Measurements from ENCODE around the gene GH1. TPM values are rescaled to one million over a fixed set of nuclear protein-coding genes. Genes with fewer than 3 reads are reported as not detected.
"Not testable (repeated sequence)": the region's sequence is repeated elsewhere in the genome, so short reads cannot be mapped to it uniquely, and the experiment has no call there.

Gene GH1
- polyA plus RNA-seq, 2 of the 4 experiments (the other 2 are of a cell fraction), result not detected

DNA sequence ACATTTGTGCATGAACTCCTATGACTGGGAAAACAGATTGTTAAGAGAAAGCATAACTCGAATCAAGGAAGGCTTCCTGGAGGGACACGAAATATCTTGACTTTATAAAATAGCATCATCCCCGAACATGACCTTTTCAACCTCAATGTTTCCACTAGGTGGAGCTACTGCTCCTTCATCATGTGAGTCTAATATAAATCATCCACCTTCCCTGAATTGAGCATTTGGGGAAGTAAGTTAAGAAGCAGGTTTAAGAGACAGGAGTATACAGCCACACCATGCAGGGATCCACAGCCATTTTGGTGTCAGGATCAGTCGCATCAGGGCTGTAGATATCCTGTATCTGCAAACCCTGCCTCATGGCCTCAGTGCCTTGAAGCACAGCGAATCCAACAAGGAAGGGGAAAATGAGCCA lies 14.8 kb downstream of the GH1 start:
- CTCF ChIA-PET, result interaction anchor here (0.6 to 8.8 kb wide), 26 partner anchors 8 to 518 kb away, joined by 3 to 80 read pairs (median 4); partner anchors contain the start of genes CSHL1, GH1 and GH2
- 23% methylated on average over 5 of the region's 5 CpGs for WGBS (ENCODE audit: missing lambda C conversion rate)

DNA sequence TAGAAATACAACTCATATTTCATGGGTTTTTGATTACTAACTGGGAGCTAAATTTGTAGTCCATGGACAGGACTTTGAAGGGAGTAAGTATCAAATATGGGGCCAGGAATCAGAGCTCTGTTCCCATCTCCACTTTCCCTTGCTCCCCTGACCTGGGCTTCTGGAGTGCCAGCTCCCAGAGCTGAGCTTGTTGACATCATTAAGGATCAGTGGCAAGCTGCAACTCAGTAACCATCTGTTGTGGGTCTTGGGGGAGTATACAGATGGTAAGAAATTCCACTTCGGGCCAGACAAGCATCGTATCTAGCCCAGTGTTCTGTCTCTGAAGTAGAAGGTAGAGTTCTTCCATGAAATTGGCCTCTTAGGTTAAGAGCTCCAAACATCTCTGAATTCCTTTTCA lies 16.7 kb downstream of the GH1 start:
- POLR2A ChIA-PET; H3K9me3 ChIP-seq; DNase-seq (ENCODE audit: low read depth in 1 of 2, low spot score in 1 of 2); H3K4me1 ChIP-seq; FAIRE-seq; H3K4me2 ChIP-seq; H3K4me3 ChIP-seq; H3K27ac ChIP-seq; ATAC-seq: not testable (repeated sequence)
- 66% methylated on average over 2 of the region's 2 CpGs for WGBS (ENCODE audit: missing lambda C conversion rate)
- CTCF ChIA-PET, result interaction anchor here (0.6 to 8.8 kb wide), 16 partner anchors 10 to 414 kb away, joined by 3 to 80 read pairs (median 7); partner anchors contain the start of genes CSHL1, GH1 and GH2

More for the DNA sequence above, 14.8 kb downstream of the GH1 start:
- TF ChIP-seq CTCF (IDR thresholded peaks at IDR 0.05), result peak; percentile 59
- peak in 1 of 2 experiments; percentile 37; a peak in 2 of 5 replicates for TF ChIP-seq RAD21 (conservative IDR thresholded peaks at IDR 0.05 in 1 of 2, IDR thresholded peaks at IDR 0.05 in 1 of 2)
- H3K4me2 ChIP-seq; POLR2A ChIA-PET; DNase-seq (ENCODE audit: low read depth in 1 of 2, low spot score in 1 of 2); FAIRE-seq; H3K4me3 ChIP-seq; H3K4me1 ChIP-seq; H3K27ac ChIP-seq; H3K9me3 ChIP-seq: not testable (repeated sequence)
- ATAC-seq, result peak; percentile 67 to 81

- POLR2A ChIA-PET; H3K9me3 ChIP-seq; H3K4me3 ChIP-seq; H3K4me1 ChIP-seq; DNase-seq (ENCODE audit: low read depth in 1 of 2, low spot score in 1 of 2); H3K27ac ChIP-seq; FAIRE-seq; H3K4me2 ChIP-seq: not testable (repeated sequence)
- WGBS (ENCODE audit: missing lambda C conversion rate), result 28% methylated on average over 3 of the region's 6 CpGs
- CTCF ChIA-PET, result interaction anchor here (0.8 to 2.8 kb wide), 6 partner anchors 10 to 235 kb away, joined by 4 to 25 read pairs (median 6); partner anchors contain the start of gene CSHL1
- ATAC-seq, result peak in 1 of 2 experiments; percentile 41; a peak in 2 of 6 replicates
Measured at GRCh38 chr17:63898899-63899798, 19.5 kb downstream of the GH1 start.

DNA sequence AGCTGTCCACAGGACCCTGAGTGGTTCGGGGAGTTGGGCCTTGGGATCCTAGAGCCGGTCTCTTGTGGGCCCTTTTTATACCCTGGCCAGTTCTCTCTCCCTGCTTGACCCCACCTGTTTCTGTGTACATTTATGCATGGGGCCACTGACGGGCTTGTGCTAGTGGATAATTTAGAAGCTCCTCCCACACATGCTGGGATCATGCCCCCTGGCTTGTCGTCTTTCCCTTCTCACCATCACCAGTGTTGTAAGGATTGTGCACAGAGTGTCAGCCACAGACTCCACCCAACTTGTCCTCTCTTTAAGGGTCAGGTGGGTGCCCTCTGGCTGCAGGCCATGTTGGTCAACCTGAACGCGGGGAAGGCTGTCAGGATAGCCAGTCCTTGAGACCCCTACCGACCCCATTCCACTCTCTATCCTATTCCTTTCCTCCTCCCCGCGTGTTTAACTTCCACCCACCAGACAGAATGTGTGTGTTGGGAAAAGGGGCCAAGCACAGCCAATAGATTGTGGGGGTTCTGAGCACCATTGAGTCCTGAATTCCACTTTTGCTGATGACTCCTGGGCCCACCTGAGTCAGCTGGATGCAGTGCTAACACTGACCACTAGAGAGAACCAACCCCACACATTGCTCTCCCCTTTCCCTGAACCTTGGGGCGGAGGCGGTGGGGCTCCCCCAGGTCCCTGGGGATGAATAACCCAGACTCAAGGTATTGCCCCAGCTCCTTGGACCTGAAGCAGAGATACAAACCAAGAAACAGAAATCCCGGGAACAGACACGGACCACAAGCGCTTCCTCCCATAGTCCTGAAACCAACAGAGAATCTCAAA lies 21.9 kb downstream of the GH1 start, which contains the start of gene CSH1:
CSH1 (minus strand) TSS at position 51 of the 831 bp plus-strand sequence. CDS start 63 bp downstream, outside the sequence.
- ATAC-seq, result peak in 1 of 2 experiments; percentile 70; a peak in 3 of 6 replicates
- H3K9me3 ChIP-seq; H3K4me2 ChIP-seq; FAIRE-seq; H3K27ac ChIP-seq; DNase-seq (ENCODE audit: low read depth in 1 of 2, low spot score in 1 of 2); H3K4me1 ChIP-seq; H3K4me3 ChIP-seq; POLR2A ChIA-PET: not testable (repeated sequence)
- CTCF ChIA-PET, result interaction anchor here (0.9 to 2.8 kb wide), 2 partner anchors 14 to 22 kb away, joined by 3 to 25 read pairs; partner anchors contain the start of genes CSHL1 and GH1
- 84% methylated on average over 12 of the region's 14 CpGs for WGBS (ENCODE audit: missing lambda C conversion rate)

DNA sequence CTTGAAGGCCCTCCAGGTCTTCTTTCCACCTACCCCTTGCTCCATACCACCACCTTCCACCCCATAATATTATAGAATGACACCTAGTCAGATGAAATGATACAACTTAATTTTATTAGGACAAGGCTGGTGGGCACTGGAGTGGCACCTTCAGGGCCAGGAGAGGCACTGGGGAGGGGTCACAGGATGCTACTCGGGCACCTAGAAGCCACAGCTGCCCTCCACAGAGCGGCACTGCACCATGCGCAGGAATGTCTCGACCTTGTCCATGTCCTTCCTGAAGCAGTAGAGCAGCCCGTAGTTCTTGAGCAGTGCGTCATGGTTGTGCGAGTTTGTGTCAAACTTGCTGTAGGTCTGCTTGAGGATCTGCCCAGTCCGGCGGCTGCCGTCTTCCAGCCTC lies 23.8 kb downstream of the GH1 start:
- H3K4me1 ChIP-seq; H3K9me3 ChIP-seq; ATAC-seq; H3K4me3 ChIP-seq; H3K4me2 ChIP-seq; DNase-seq (ENCODE audit: low read depth in 1 of 2, low spot score in 1 of 2); POLR2A ChIA-PET; FAIRE-seq; H3K27ac ChIP-seq; CTCF ChIA-PET: not testable (repeated sequence)
- 70% methylated on average over 8 of the region's 10 CpGs for WGBS (ENCODE audit: missing lambda C conversion rate)

- FAIRE-seq; H3K4me3 ChIP-seq; H3K27ac ChIP-seq; CTCF ChIA-PET; H3K4me1 ChIP-seq; ATAC-seq; H3K9me3 ChIP-seq; POLR2A ChIA-PET; H3K4me2 ChIP-seq; DNase-seq (ENCODE audit: low read depth in 1 of 2, low spot score in 1 of 2): not testable (repeated sequence)
- WGBS (ENCODE audit: missing lambda C conversion rate), result 26% methylated on average over 3 of the region's 3 CpGs
Measured at GRCh38 chr17:63894021-63894420, 24.6 kb downstream of the GH1 start.

Data from A549 (cell line).